ENCODE measurements around the gene NPM1. TPM values are rescaled to one million over a fixed set of nuclear protein-coding genes. Genes with fewer than 3 reads are reported as not detected.

NPM1 gene
- total and polyA plus RNA-seq, 4 donors = 133 to 959 (median 363) TPM

- Histone ChIP-seq H3K9me3 (ENCODE audit: control insufficient read depth in 4 of 4, low read length in 3 of 4) (no peaks in the 10 kb centered on the region), H3K36me3 (ENCODE audit: control insufficient read depth in 4 of 4, insufficient read depth in 3 of 4, low read depth in 1 of 4, low read length in 3 of 4) (no peaks in the 10 kb centered on the region), H3K27ac (ENCODE audit: low read depth in 1 of 2, low read length in 2 of 2) (no peak overlapping the region), H3K4me1 (ENCODE audit: control insufficient read depth in 4 of 4, insufficient read depth in 4 of 4, low read length in 3 of 4) (no peaks in the 10 kb centered on the region), H3K4me3 (ENCODE audit: low read depth in 1 of 3, low read length in 3 of 3) (no peak overlapping the region), H3K27me3 (ENCODE audit: control insufficient read depth in 4 of 4, insufficient read depth in 4 of 4, low read length in 3 of 4) (no peaks in the 10 kb centered on the region), H3K9ac (ENCODE audit: low read depth in 1 of 2, low read length in 2 of 2) (no peak overlapping the region)
- WGBS = 82% methylated on average over 8 of the region's 8 CpGs
- DNase-seq (ENCODE audit: low spot score) = no peak
- TF ChIP-seq MAX (IDR thresholded peaks at IDR 0.05) (no peak), TAF1 (conservative IDR thresholded peaks at IDR 0.05) (no peak), FOXA1 (IDR thresholded peaks at IDR 0.05) (no peak), RXRA (IDR thresholded peaks at IDR 0.05) (no peak), YY1 (IDR thresholded peaks at IDR 0.05) (no peak), HNF4G (IDR thresholded peaks at IDR 0.05) (no peak), ATF3 (IDR thresholded peaks at IDR 0.05) (no peak), GABPA (IDR thresholded peaks at IDR 0.05 in 1 of 2, conservative IDR thresholded peaks at IDR 0.05 in 1 of 2) (no peak), HNF4A (conservative IDR thresholded peaks at IDR 0.05) (no peak), SP1 (IDR thresholded peaks at IDR 0.05) (no peak), JUND (IDR thresholded peaks at IDR 0.05) (no peak), NR2F2 (IDR thresholded peaks at IDR 0.05) (no peak), REST (IDR thresholded peaks at IDR 0.05) (no peak), EGR1 (IDR thresholded peaks at IDR 0.05; ENCODE audit: low read depth in 2 of 2) (no peak), CTCF (IDR thresholded peaks at IDR 0.05; ENCODE audit: low read depth, low read length, missing input control) (no peak), RAD21 (IDR thresholded peaks at IDR 0.05) (no peak)
Measured at GRCh38 chr5:171432076-171432475, 44.4 kb downstream of the NPM1 start.

- Histone ChIP-seq H3K4me1 (ENCODE audit: control insufficient read depth in 4 of 4, insufficient read depth in 4 of 4, low read length in 3 of 4) (no peaks in the 10 kb centered on the region), H3K4me3 (ENCODE audit: low read depth in 1 of 3, low read length in 3 of 3) (no peak overlapping the region), H3K27ac (ENCODE audit: low read depth in 1 of 2, low read length in 2 of 2) (no peak overlapping the region), H3K27me3 (ENCODE audit: control insufficient read depth in 4 of 4, insufficient read depth in 4 of 4, low read length in 3 of 4) (no peaks in the 10 kb centered on the region), H3K36me3 (ENCODE audit: control insufficient read depth in 4 of 4, insufficient read depth in 3 of 4, low read depth in 1 of 4, low read length in 3 of 4) (no peaks in the 10 kb centered on the region), H3K9ac (ENCODE audit: low read depth in 1 of 2, low read length in 2 of 2) (no peak overlapping the region), H3K9me3 (ENCODE audit: control insufficient read depth in 4 of 4, low read length in 3 of 4) (no peaks in the 10 kb centered on the region)
- no peak for DNase-seq (ENCODE audit: low spot score)
- 79% methylated on average over 16 of the region's 16 CpGs for WGBS
- TF ChIP-seq HNF4G (IDR thresholded peaks at IDR 0.05) (no peak), ZBTB33 (IDR thresholded peaks at IDR 0.05) (no peak), NR2F2 (IDR thresholded peaks at IDR 0.05) (peak; percentile 88), RXRA (IDR thresholded peaks at IDR 0.05) (no peak)
Measured at GRCh38 chr5:171432583-171433351, 45.1 kb downstream of the NPM1 start.

All from liver (tissue), 9 donors.